H1 (cell line): ENCODE measurements around the gene ARHGAP12. TPM values are rescaled to one million over a fixed set of nuclear protein-coding genes. Genes with fewer than 3 reads are reported as not detected.

ENCODE experiments used
- PHF8 ChIP-seq: fragments of 200-600 bp; sonication (generic); conservative IDR thresholded peaks from 2 replicates; pipeline ENCODE4 v1.7.1; 2012; ENCODE audit warnings: low read depth, mild to moderate bottlenecking, inconsistent platforms, low read length, moderate library complexity
- polyA plus RNA-seq, 7 experiments: library from polyadenylated mRNA; depleted of rRNA in 3 of 7; stranded (reverse) in 5 of 7; unstranded in 2 of 7; fragments of >200 nt in 5 of 7; fragments of 200-250 nt in 2 of 7; gene quantifications; 1 replicate in 5 of 7; 2 replicates in 1 of 7; 4 replicates in 1 of 7; pipeline versions ENCODE4 v1.2.1 to v1.2.3, GENCODE V29; 2011 to 2013; ENCODE audit warnings: missing spikeins in 2 of 7, mixed read lengths in 2 of 7
- total RNA-seq: library from RNA; stranded (reverse); fragmentation: NEBNext Ultra II Directional; extraction: Animal tissue kit (Norgen Biotek cat#: 25700); gene quantifications from 2 replicates; pipeline ENCODE4 v1.2.1, GENCODE V29; 2021
- TF ChIP-seq, protein P1 (sequence below): IDR thresholded peaks from 2 replicates; pipeline ENCODE4 v1.6.1; 2012; ENCODE audit warnings: low read length, inconsistent platforms

Gene ARHGAP12
- total and polyA plus RNA-seq, 2 of the 8 experiments (the other 6 are each of a cell fraction or from before 2014, with no cell fraction given): 10.1 to 39.0 TPM

GRCh38 chr10:31897506-31897905 lies 31.1 kb downstream of the ARHGAP12 start (continued):
- TF ChIP-seq, protein P1, sequence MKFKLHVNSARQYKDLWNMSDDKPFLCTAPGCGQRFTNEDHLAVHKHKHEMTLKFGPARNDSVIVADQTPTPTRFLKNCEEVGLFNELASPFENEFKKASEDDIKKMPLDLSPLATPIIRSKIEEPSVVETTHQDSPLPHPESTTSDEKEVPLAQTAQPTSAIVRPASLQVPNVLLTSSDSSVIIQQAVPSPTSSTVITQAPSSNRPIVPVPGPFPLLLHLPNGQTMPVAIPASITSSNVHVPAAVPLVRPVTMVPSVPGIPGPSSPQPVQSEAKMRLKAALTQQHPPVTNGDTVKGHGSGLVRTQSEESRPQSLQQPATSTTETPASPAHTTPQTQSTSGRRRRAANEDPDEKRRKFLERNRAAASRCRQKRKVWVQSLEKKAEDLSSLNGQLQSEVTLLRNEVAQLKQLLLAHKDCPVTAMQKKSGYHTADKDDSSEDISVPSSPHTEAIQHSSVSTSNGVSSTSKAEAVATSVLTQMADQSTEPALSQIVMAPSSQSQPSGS: no peak
- no peak for TF ChIP-seq PHF8
